ENCODE results near the gene EIF4G3. TPM values are rescaled to one million over a fixed set of nuclear protein-coding genes. Genes with fewer than 3 reads are reported as not detected.
A peak's percentile ranks its signal among the peaks of the same experiment; 100 is the strongest.

The EIF4G3 gene
- total and polyA plus RNA-seq, 2 donors (not counting 1 experiment from before 2014, with no cell fraction given): 33.6 to 76.0 TPM

GRCh38 chr1:20931930-20932436 is 244.7 kb downstream of the EIF4G3 start:
- peaks cover 6 to 8% of the 10 kb centered on the region in 2 experiments for H3K36me3 ChIP-seq (replicated peaks in 1 of 2; ENCODE audit: control extremely low read depth in 1 of 2, control insufficient read depth in 1 of 2, extremely low read depth in 1 of 2, insufficient read depth in 2 of 2, low read length in 1 of 2)
- peak overlapping the region; percentile 26 for H3K4me3 Mint-ChIP-seq
- H3K27me3 ChIP-seq (replicated peaks in 1 of 4; ENCODE audit: control extremely low read depth in 1 of 4, control insufficient read depth in 3 of 4, insufficient read depth in 4 of 4, low read length in 3 of 4): no peaks in the 10 kb centered on the region
- no peak overlapping the region for H3K4me2 ChIP-seq (replicated peaks; ENCODE audit: low read depth, low read length, poor library complexity, severe bottlenecking)
- H3K9ac ChIP-seq (ENCODE audit: low read length): no peak overlapping the region
- no peaks in the 10 kb centered on the region for H3K9me3 Mint-ChIP-seq (ENCODE audit: insufficient read depth)
- CTCF ChIA-PET: interaction anchor here (0.9 kb wide), 2 partner anchors 9 to 263 kb away, joined by 3 to 5 read pairs; no protein-coding TSS in a partner anchor
- intact Hi-C loops (cut with micrococcal nuclease): no loop called here
- no peaks in the 10 kb centered on the region for H4K20me1 ChIP-seq (ENCODE audit: control insufficient read depth, insufficient read depth, low read length, poor library complexity, severe bottlenecking)
- peak overlapping the region; percentile 24 for H3K27ac Mint-ChIP-seq
- H3K27me3 Mint-ChIP-seq: no peaks in the 10 kb centered on the region
- POLR2A ChIA-PET: no interaction called here
- H3K9me3 ChIP-seq (ENCODE audit: control extremely low read depth in 1 of 3, control insufficient read depth in 2 of 3, insufficient read depth in 1 of 3, low read length in 2 of 3): no peaks in the 10 kb centered on the region
- no peak overlapping the region for H3K4me3 ChIP-seq (ENCODE audit: control extremely low read depth in 1 of 5, extremely low read depth in 1 of 5, insufficient read depth in 1 of 5, low read depth in 2 of 5, low read length in 4 of 5)
- no peak overlapping the region for H2AFZ ChIP-seq (ENCODE audit: insufficient read depth, low read depth, low read length, poor library complexity, severe bottlenecking)
- DNase-seq: no peak
- TF ChIP-seq CTCF (IDR thresholded peaks at IDR 0.05): no peak
- no peak overlapping the region for H3K27ac ChIP-seq (ENCODE audit: low read length in 2 of 2)
- H3K4me1 Mint-ChIP-seq: peaks cover 18% of the 10 kb centered on the region
- H3K79me2 ChIP-seq (ENCODE audit: control insufficient read depth, insufficient read depth, low read length): no peaks in the 10 kb centered on the region
- WGBS (ENCODE audit: insufficient coverage): 60% methylated on average over 1 of the region's 2 CpGs
- H3K4me1 ChIP-seq (ENCODE audit: control insufficient read depth in 2 of 2, insufficient read depth in 2 of 2, low read length in 2 of 2): peaks cover 0 to 17% of the 10 kb centered on the region in 2 donors
- ATAC-seq (ENCODE audit: low read depth): no peak

GRCh38 chr1:20930427-20930826 is 246.3 kb downstream of the EIF4G3 start:
- Histone ChIP-seq H3K9ac (ENCODE audit: low read length) (no peak overlapping the region), H3K36me3 (replicated peaks in 1 of 2; ENCODE audit: control extremely low read depth in 1 of 2, control insufficient read depth in 1 of 2, extremely low read depth in 1 of 2, insufficient read depth in 2 of 2, low read length in 1 of 2) (peaks cover 5 to 6% of the 10 kb centered on the region in 2 experiments), H3K27me3 (replicated peaks in 1 of 4; ENCODE audit: control extremely low read depth in 1 of 4, control insufficient read depth in 3 of 4, insufficient read depth in 4 of 4, low read length in 3 of 4) (no peaks in the 10 kb centered on the region), H3K4me2 (replicated peaks; ENCODE audit: low read depth, low read length, poor library complexity, severe bottlenecking) (no peak overlapping the region), H3K27ac (ENCODE audit: low read length in 2 of 2) (no peak overlapping the region), H3K79me2 (ENCODE audit: control insufficient read depth, insufficient read depth, low read length) (no peaks in the 10 kb centered on the region), H2AFZ (ENCODE audit: insufficient read depth, low read depth, low read length, poor library complexity, severe bottlenecking) (no peak overlapping the region), H3K4me1 (ENCODE audit: control insufficient read depth in 2 of 2, insufficient read depth in 2 of 2, low read length in 2 of 2) (peaks cover 0 to 17% of the 10 kb centered on the region in 2 donors), H3K9me3 (ENCODE audit: control extremely low read depth in 1 of 3, control insufficient read depth in 2 of 3, insufficient read depth in 1 of 3, low read length in 2 of 3) (no peaks in the 10 kb centered on the region), H4K20me1 (ENCODE audit: control insufficient read depth, insufficient read depth, low read length, poor library complexity, severe bottlenecking) (no peaks in the 10 kb centered on the region), H3K4me3 (ENCODE audit: control extremely low read depth in 1 of 5, extremely low read depth in 1 of 5, insufficient read depth in 1 of 5, low read depth in 2 of 5, low read length in 4 of 5) (no peak overlapping the region)
- intact Hi-C loops (cut with micrococcal nuclease): no loop called here
- ATAC-seq (ENCODE audit: low read depth) (no peak), DNase-seq (no peak)
- Mint-ChIP-seq H3K4me3 (no peak overlapping the region), H3K9me3 (ENCODE audit: insufficient read depth) (no peaks in the 10 kb centered on the region), H3K4me1 (peaks cover 24% of the 10 kb centered on the region), H3K27ac (no peak overlapping the region), H3K27me3 (no peaks in the 10 kb centered on the region)
- TF ChIP-seq CTCF (IDR thresholded peaks at IDR 0.05) (no peak), EZH2 (IDR thresholded peaks at IDR 0.05; ENCODE audit: borderline replicate concordance, insufficient read depth, low read depth, low read length, poor library complexity, severe bottlenecking) (no peak)
- ChIA-PET POLR2A (no interaction called here), CTCF (no interaction called here)
